ENCODE measurements around the gene FKBP5.

DNA sequence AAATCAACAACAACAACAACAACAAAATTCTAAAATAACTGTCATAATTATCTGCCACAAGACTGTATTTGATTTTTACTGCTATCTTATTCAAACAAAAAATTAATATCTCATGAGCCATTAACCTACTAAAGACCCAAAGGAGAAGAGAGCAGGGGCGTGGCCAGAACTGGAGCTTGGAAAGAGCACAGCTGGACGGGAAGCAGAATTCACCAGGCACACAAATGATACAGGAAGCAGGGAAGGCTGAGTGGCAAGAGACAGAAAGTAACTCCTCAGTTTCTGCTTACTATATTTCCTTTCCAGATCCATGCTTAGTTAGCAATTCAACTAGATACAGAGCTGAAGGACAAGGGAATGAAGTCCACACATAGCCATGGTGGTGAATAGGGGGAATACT, 54.4 kb downstream of the FKBP5 start:
- TF ChIP-seq, protein P1, sequence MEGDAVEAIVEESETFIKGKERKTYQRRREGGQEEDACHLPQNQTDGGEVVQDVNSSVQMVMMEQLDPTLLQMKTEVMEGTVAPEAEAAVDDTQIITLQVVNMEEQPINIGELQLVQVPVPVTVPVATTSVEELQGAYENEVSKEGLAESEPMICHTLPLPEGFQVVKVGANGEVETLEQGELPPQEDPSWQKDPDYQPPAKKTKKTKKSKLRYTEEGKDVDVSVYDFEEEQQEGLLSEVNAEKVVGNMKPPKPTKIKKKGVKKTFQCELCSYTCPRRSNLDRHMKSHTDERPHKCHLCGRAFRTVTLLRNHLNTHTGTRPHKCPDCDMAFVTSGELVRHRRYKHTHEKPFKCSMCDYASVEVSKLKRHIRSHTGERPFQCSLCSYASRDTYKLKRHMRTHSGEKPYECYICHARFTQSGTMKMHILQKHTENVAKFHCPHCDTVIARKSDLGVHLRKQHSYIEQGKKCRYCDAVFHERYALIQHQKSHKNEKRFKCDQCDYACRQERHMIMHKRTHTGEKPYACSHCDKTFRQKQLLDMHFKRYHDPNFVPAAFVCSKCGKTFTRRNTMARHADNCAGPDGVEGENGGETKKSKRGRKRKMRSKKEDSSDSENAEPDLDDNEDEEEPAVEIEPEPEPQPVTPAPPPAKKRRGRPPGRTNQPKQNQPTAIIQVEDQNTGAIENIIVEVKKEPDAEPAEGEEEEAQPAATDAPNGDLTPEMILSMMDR (conservative IDR thresholded peaks at IDR 0.05; ENCODE audit: low read length), result no peak
- TF ChIP-seq EZH2phosphoT487 (IDR thresholded peaks at IDR 0.05; ENCODE audit: borderline replicate concordance, low read depth, low read length), result no peak
